HG03280 (cell line): ENCODE results near the gene UBE2F.
"Not testable (repeated sequence)": the region's sequence is repeated elsewhere in the genome, so short reads cannot be mapped to it uniquely, and the experiment has no call there.

Experiments used
- ATAC-seq: cut with Tn5 transposase; IDR thresholded peaks from one replicate; pipeline ENCODE4 v1.9.1; 2021; ENCODE audit warnings: mild to moderate bottlenecking, moderate library complexity; ENCODE audit not compliant: unreplicated experiment

The UBE2F gene

GRCh38 chr2:238013806-238014205 is 47.0 kb downstream of the UBE2F start:
- no peak for ATAC-seq

- ATAC-seq = no peak
Measured at GRCh38 chr2:238015705-238016104, 48.9 kb downstream of the UBE2F start.

GRCh38 chr2:238016526-238016925 is 49.7 kb downstream of the UBE2F start:
- no peak for ATAC-seq

GRCh38 chr2:238019962-238020361 is 53.1 kb downstream of the UBE2F start:
- no peak for ATAC-seq

GRCh38 chr2:238020816-238021215 is 54.0 kb downstream of the UBE2F start:
- no peak for ATAC-seq

GRCh38 chr2:238021327-238021726 is 54.5 kb downstream of the UBE2F start:
- no peak for ATAC-seq

- no peak for ATAC-seq
Measured at GRCh38 chr2:238022594-238023157, 55.9 kb downstream of the UBE2F start.

- no peak for ATAC-seq
Measured at GRCh38 chr2:238023608-238024007, 56.8 kb downstream of the UBE2F start.

- ATAC-seq = no peak
Measured at GRCh38 chr2:238024986-238025385, 58.2 kb downstream of the UBE2F start.

- ATAC-seq = no peak
Measured at GRCh38 chr2:238025741-238026360, 59.0 kb downstream of the UBE2F start.

- no peak for ATAC-seq
Measured at GRCh38 chr2:238027058-238027457, 60.2 kb downstream of the UBE2F start.

GRCh38 chr2:238027591-238028415 is 61.0 kb downstream of the UBE2F start:
- ATAC-seq = no peak

- no peak for ATAC-seq
Measured at GRCh38 chr2:238029853-238030252, 63.0 kb downstream of the UBE2F start.

- ATAC-seq = no peak
Measured at GRCh38 chr2:238030422-238031155, 63.8 kb downstream of the UBE2F start.

- ATAC-seq = no peak
Measured at GRCh38 chr2:238031751-238032150, 64.9 kb downstream of the UBE2F start.

GRCh38 chr2:238032755-238033337 is 66.0 kb downstream of the UBE2F start:
- ATAC-seq = no peak

- ATAC-seq = not testable (repeated sequence)
Measured at GRCh38 chr2:238033991-238034390, 67.2 kb downstream of the UBE2F start.

- no peak for ATAC-seq
Measured at GRCh38 chr2:238038203-238038602, 71.4 kb downstream of the UBE2F start.

- no peak for ATAC-seq
Measured at GRCh38 chr2:238039151-238039550, 72.3 kb downstream of the UBE2F start.

GRCh38 chr2:238039985-238040384 is 73.2 kb downstream of the UBE2F start:
- ATAC-seq = no peak

GRCh38 chr2:238040918-238041317 is 74.1 kb downstream of the UBE2F start:
- ATAC-seq = no peak
